Stimulated activated CD8-positive, alpha-beta memory T cell treated with anti-CD3 and anti-CD28 coated beads, Interleukin-15, amount 100 ng/mL, for 48 hours (primary cell): ENCODE results near the gene EPHB2.
A peak's percentile ranks its signal among the peaks of the same experiment; 100 is the strongest.
"Not testable (repeated sequence)": the region's sequence is repeated elsewhere in the genome, so short reads cannot be mapped to it uniquely, and the experiment has no call there.

Experiments
- DNase-seq, 2 donors: peaks; one replicate each; pipeline ENCODE4 v3.0.0-alpha.2; 2020; ENCODE audit warnings: low read depth in 2 of 2

The EPHB2 gene

GRCh38 chr1:22914633-22915217 lies 204.1 kb downstream of the EPHB2 start:
- no peak for DNase-seq

- no peak for DNase-seq
These were observed 204.6 kb downstream of the EPHB2 start for GRCh38 chr1:22915231-22915630.

GRCh38 chr1:22915816-22916470 lies 205.3 kb downstream of the EPHB2 start:
- DNase-seq: no peak

GRCh38 chr1:22916471-22916820 lies 205.8 kb downstream of the EPHB2 start:
- DNase-seq: no peak

GRCh38 chr1:22917989-22918388 lies 207.3 kb downstream of the EPHB2 start:
- DNase-seq: no peak

- no peak for DNase-seq
These were observed 208.0 kb downstream of the EPHB2 start for GRCh38 chr1:22918644-22919043.

GRCh38 chr1:22919341-22920025 lies 208.8 kb downstream of the EPHB2 start:
- DNase-seq: no peak

- DNase-seq: no peak
These were observed 209.5 kb downstream of the EPHB2 start for GRCh38 chr1:22920026-22920733.

- no peak for DNase-seq
These were observed 210.3 kb downstream of the EPHB2 start for GRCh38 chr1:22920734-22921451.

- DNase-seq: no peak
These were observed 210.9 kb downstream of the EPHB2 start for GRCh38 chr1:22921452-22922126.

- DNase-seq: no peak
These were observed 212.0 kb downstream of the EPHB2 start for GRCh38 chr1:22922640-22923039.

GRCh38 chr1:22925111-22925510 lies 214.5 kb downstream of the EPHB2 start:
- DNase-seq: no peak

GRCh38 chr1:22930240-22930912 lies 219.7 kb downstream of the EPHB2 start:
- DNase-seq: peak in 1 of 2 donors; percentile 4

GRCh38 chr1:22932803-22933470 lies 222.3 kb downstream of the EPHB2 start:
- DNase-seq: no peak

- DNase-seq: no peak
These were observed 224.8 kb downstream of the EPHB2 start for GRCh38 chr1:22935433-22935832.

GRCh38 chr1:22936681-22937080 lies 226.0 kb downstream of the EPHB2 start:
- DNase-seq: no peak

GRCh38 chr1:22941257-22941656 lies 230.6 kb downstream of the EPHB2 start:
- no peak for DNase-seq

- DNase-seq: no peak
These were observed 233.9 kb downstream of the EPHB2 start for GRCh38 chr1:22944346-22945055.

GRCh38 chr1:22945171-22945570 lies 234.5 kb downstream of the EPHB2 start:
- not testable (repeated sequence) for DNase-seq
